Measurements from ENCODE around the gene DLK1. TPM values are rescaled to one million over a fixed set of nuclear protein-coding genes. Genes with fewer than 3 reads are reported as not detected.

Gene DLK1
- total RNA-seq, 1 donor from 2014 or later: 0.86 TPM

- Mint-ChIP-seq H3K27me3 (ENCODE audit: unreplicated experiment) (peaks cover 4% of the 10 kb centered on the region), H3K27ac (ENCODE audit: unreplicated experiment) (no peak overlapping the region), H3K4me3 (ENCODE audit: unreplicated experiment) (no peak overlapping the region), H3K4me1 (ENCODE audit: unreplicated experiment) (peaks cover 4% of the 10 kb centered on the region), H3K9me3 (ENCODE audit: unreplicated experiment) (no peaks in the 10 kb centered on the region), H3K36me3 (ENCODE audit: unreplicated experiment) (no peaks in the 10 kb centered on the region)
- no peak for TF ChIP-seq CTCF (IDR thresholded peaks at IDR 0.05)
- DNase-seq (ENCODE audit: extremely low spot score, unreplicated experiment): no peak
Observed at GRCh38 chr14:100741966-100742365, 15.3 kb downstream of the DLK1 start.

GRCh38 chr14:100746326-100746725 lies 19.6 kb downstream of the DLK1 start:
- no peaks in the 10 kb centered on the region for H3K9me3 Mint-ChIP-seq (ENCODE audit: unreplicated experiment)
- no peak for TF ChIP-seq CTCF (IDR thresholded peaks at IDR 0.05)
- peaks cover 4% of the 10 kb centered on the region for H3K4me1 Mint-ChIP-seq (ENCODE audit: unreplicated experiment)
- H3K36me3 Mint-ChIP-seq (ENCODE audit: unreplicated experiment): no peaks in the 10 kb centered on the region
- no peak overlapping the region for H3K27ac Mint-ChIP-seq (ENCODE audit: unreplicated experiment)
- H3K27me3 Mint-ChIP-seq (ENCODE audit: unreplicated experiment): peaks cover 4% of the 10 kb centered on the region
- DNase-seq (ENCODE audit: extremely low spot score, unreplicated experiment): no peak
- no peak overlapping the region for H3K4me3 Mint-ChIP-seq (ENCODE audit: unreplicated experiment)

- peaks cover 4% of the 10 kb centered on the region for H3K27me3 Mint-ChIP-seq (ENCODE audit: unreplicated experiment)
- no peaks in the 10 kb centered on the region for H3K4me1 Mint-ChIP-seq (ENCODE audit: unreplicated experiment)
- no peaks in the 10 kb centered on the region for H3K36me3 Mint-ChIP-seq (ENCODE audit: unreplicated experiment)
- no peaks in the 10 kb centered on the region for H3K9me3 Mint-ChIP-seq (ENCODE audit: unreplicated experiment)
- TF ChIP-seq CTCF (IDR thresholded peaks at IDR 0.05): no peak
- DNase-seq (ENCODE audit: extremely low spot score, unreplicated experiment): no peak
- no peak overlapping the region for H3K4me3 Mint-ChIP-seq (ENCODE audit: unreplicated experiment)
- H3K27ac Mint-ChIP-seq (ENCODE audit: unreplicated experiment): no peak overlapping the region
Observed at GRCh38 chr14:100747021-100747586, 20.4 kb downstream of the DLK1 start.

GRCh38 chr14:100747736-100748135 lies 21.0 kb downstream of the DLK1 start:
- H3K27ac Mint-ChIP-seq (ENCODE audit: unreplicated experiment): no peak overlapping the region
- H3K4me1 Mint-ChIP-seq (ENCODE audit: unreplicated experiment): no peaks in the 10 kb centered on the region
- peaks cover 6% of the 10 kb centered on the region for H3K27me3 Mint-ChIP-seq (ENCODE audit: unreplicated experiment)
- no peaks in the 10 kb centered on the region for H3K9me3 Mint-ChIP-seq (ENCODE audit: unreplicated experiment)
- no peak for TF ChIP-seq CTCF (IDR thresholded peaks at IDR 0.05)
- no peak overlapping the region for H3K4me3 Mint-ChIP-seq (ENCODE audit: unreplicated experiment)
- DNase-seq (ENCODE audit: extremely low spot score, unreplicated experiment): no peak
- H3K36me3 Mint-ChIP-seq (ENCODE audit: unreplicated experiment): peaks cover 2% of the 10 kb centered on the region

GRCh38 chr14:100748403-100748802 lies 21.7 kb downstream of the DLK1 start:
- H3K4me1 Mint-ChIP-seq (ENCODE audit: unreplicated experiment): no peaks in the 10 kb centered on the region
- peaks cover 2% of the 10 kb centered on the region for H3K36me3 Mint-ChIP-seq (ENCODE audit: unreplicated experiment)
- no peak overlapping the region for H3K27ac Mint-ChIP-seq (ENCODE audit: unreplicated experiment)
- no peaks in the 10 kb centered on the region for H3K9me3 Mint-ChIP-seq (ENCODE audit: unreplicated experiment)
- H3K27me3 Mint-ChIP-seq (ENCODE audit: unreplicated experiment): peaks cover 6% of the 10 kb centered on the region
- TF ChIP-seq CTCF (IDR thresholded peaks at IDR 0.05): no peak
- DNase-seq (ENCODE audit: extremely low spot score, unreplicated experiment): no peak
- no peak overlapping the region for H3K4me3 Mint-ChIP-seq (ENCODE audit: unreplicated experiment)

Data from osteocyte (in vitro differentiated cells).